ENCODE results near the gene GPR12. TPM values are rescaled to one million over a fixed set of nuclear protein-coding genes. Genes with fewer than 3 reads are reported as not detected.

The GPR12 gene
- total and polyA plus RNA-seq, 7 experiments from 2014 or later, result not detected

DNA sequence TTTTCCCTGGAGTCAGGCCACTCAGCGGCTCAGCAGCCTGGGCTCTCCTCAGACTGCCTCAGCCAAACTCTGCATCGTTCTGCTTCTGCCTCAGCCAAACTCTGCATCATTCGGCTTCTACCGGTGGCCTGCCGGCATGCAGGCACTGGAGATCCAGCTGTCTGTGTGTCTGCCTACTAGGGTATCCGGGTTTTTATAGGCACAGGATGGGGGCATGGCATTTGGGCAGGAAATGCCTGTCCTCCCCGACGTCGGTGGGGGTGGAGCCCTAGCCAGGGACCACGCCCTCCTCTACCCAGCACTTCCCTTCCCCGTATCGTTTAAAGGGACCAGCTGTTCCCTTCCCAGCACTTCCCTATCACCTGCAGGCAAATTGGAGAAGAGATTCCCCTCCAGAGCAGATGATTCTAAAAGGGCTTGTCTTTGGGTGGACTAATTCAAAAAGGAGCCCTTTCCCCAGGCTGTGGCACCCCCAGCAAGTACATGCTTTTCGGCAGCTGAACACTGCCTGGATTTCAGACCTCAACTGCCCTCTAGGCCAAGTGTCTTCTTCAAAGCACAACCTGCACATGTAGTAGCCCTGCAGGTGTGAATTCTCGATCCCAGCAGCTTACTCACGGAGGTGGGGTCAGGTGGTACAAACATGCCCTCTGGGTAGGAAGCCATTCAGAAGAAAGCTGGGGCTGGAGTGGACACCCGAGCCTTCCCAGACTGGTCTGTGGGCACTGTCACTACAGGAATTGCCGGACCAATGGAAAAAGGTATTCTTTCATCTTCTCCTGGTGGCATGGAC is 25.4 kb upstream of the GPR12 start:
- peaks cover 4 to 34% (median 23%) of the 10 kb centered on the region in 7 donors for H3K4me1 Mint-ChIP-seq
- intact Hi-C loops (cut with micrococcal nuclease), result loop anchor here in 1 of 2 donors (2.0 to 10.0 kb wide), 2 partner anchors 79 to 601 kb away; no protein-coding TSS in a partner anchor
- ATAC-seq (peak; percentile 80), DNase-seq (peak; percentile 22 to 76 (median 62))
- H3K36me3 Mint-ChIP-seq, result no peaks in the 10 kb centered on the region
- peak overlapping the region in 7 of 9 donors; percentile 6 to 91 (median 77) for H3K27ac Mint-ChIP-seq
- no peaks in the 10 kb centered on the region for H3K27me3 ChIP-seq (ENCODE audit: control insufficient read depth in 2 of 2, insufficient read depth in 2 of 2, low read length in 2 of 2)
- H3K4me3 Mint-ChIP-seq, result peak overlapping the region; percentile 74 to 94 (median 87)
- peak overlapping the region; percentile 22 for H3K27ac ChIP-seq (ENCODE audit: low read depth, low read length)
- peak overlapping the region; percentile 63 for H3K4me3 ChIP-seq (ENCODE audit: low read length)
- no peaks in the 10 kb centered on the region for H3K9me3 ChIP-seq (ENCODE audit: control insufficient read depth in 2 of 3, low read length in 3 of 3)
- H3K27me3 Mint-ChIP-seq, result peaks cover 6 to 18% (median 8%) of the 10 kb centered on the region in 5 donors
- peaks cover 0 to 7% (median 0%) of the 10 kb centered on the region in 11 donors for H3K9me3 Mint-ChIP-seq
- H3K36me3 ChIP-seq (ENCODE audit: control insufficient read depth in 2 of 3, insufficient read depth in 3 of 3, low read length in 3 of 3), result no peaks in the 10 kb centered on the region
- CTCF ChIA-PET, result no interaction called here
- POLR2A ChIA-PET, result interaction anchor here (0.6 kb wide), 1 partner anchor 1602 kb away, joined by 4 read pairs; no protein-coding TSS in a partner anchor
- H3K4me1 ChIP-seq (ENCODE audit: control insufficient read depth in 2 of 2, insufficient read depth in 2 of 2, low read length in 2 of 2), result peaks cover 9 to 16% of the 10 kb centered on the region in 2 donors

DNA sequence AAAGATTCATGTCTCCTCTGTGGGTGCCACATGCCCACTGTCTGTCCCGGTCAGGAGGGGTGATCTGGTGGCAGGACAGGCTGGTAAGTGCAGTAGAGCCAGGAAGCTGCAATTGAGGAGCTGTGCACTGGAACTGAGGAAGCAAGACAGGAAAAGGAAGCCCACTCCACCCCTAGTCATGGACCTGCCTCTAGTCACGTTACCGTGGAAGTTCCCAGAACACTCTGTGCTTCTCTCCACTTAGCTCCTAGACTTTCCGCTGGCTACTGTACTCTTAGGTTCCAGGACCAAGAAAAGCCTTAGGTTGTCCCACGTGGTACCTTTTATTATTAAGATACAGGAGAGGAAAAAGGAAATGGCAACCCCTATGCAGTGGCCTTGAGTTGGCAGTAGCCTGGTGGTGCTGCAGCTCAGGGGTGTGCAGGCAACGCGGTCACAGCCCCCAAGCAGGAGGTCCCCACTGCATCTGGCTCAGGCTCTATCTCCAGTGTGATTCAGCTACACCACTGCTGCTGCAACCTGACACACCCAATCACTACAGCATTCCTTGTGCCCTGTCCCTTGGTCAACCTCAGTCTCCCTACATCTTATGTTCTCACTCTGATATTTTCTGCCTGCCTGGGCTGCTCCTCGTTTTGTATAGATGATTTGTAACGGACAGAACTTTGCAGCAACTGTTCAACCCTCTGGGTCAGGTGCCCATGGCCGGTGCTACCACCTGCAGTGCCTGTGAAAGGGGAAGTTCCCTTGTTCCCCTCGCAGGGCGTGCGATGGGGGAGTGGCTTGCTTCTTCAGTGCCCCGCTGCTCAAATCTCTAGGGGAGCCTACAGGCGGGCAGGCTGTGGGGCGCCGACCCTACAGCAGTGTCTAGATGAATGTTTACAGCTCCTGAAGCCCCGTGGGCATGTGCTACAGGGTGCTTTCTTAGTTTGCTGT is 24.4 kb upstream of the GPR12 start:
- H3K27me3 Mint-ChIP-seq, result peaks cover 6 to 18% (median 11%) of the 10 kb centered on the region in 5 donors

DNA sequence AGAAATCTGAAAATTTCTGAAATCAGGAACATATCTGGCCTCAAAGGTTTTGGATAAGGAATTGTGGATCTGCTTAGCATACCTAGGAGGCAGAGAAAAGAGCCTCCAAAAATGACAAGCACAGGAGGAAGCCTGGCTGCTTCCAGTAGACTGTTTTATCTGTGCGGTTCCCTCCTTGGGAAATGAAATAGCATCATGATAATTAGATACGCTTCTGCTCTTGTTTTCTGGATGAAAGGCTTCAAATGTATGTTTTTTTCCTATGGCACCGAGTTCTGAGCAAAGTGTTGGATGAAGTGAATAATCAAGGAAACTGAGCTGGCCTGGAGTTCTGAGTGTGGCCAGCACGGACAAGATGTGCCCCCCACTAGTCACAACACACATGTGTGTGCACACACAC is 19.8 kb upstream of the GPR12 start:
- peaks cover 0 to 8% (median 6%) of the 10 kb centered on the region in 5 donors for H3K27me3 Mint-ChIP-seq
- H3K27ac Mint-ChIP-seq, result no peak overlapping the region

More for the DNA sequence above, 24.4 kb upstream of the GPR12 start:
- Histone ChIP-seq H3K27me3 (ENCODE audit: control insufficient read depth in 2 of 2, insufficient read depth in 2 of 2, low read length in 2 of 2) (no peaks in the 10 kb centered on the region), H3K4me1 (ENCODE audit: control insufficient read depth in 2 of 2, insufficient read depth in 2 of 2, low read length in 2 of 2) (peaks cover 9 to 16% of the 10 kb centered on the region in 2 donors), H3K27ac (ENCODE audit: low read depth, low read length) (peak overlapping the region; percentile 22), H3K9me3 (ENCODE audit: control insufficient read depth in 2 of 3, low read length in 3 of 3) (no peaks in the 10 kb centered on the region), H3K4me3 (ENCODE audit: low read length) (peak overlapping the region; percentile 63), H3K36me3 (ENCODE audit: control insufficient read depth in 2 of 3, insufficient read depth in 3 of 3, low read length in 3 of 3) (no peaks in the 10 kb centered on the region)
- Mint-ChIP-seq H3K4me1 (peaks cover 4 to 34% (median 23%) of the 10 kb centered on the region in 7 donors), H3K9me3 (peaks cover 0 to 7% (median 0%) of the 10 kb centered on the region in 11 donors), H3K36me3 (no peaks in the 10 kb centered on the region), H3K27ac (peak overlapping the region in 7 of 9 donors; percentile 6 to 91 (median 73)), H3K4me3 (peak overlapping the region; percentile 74 to 94 (median 87))
- CTCF ChIA-PET, result interaction anchor here (0.5 kb wide), 1 partner anchor 1768 kb away, joined by 6 read pairs; no protein-coding TSS in a partner anchor
- POLR2A ChIA-PET, result no interaction called here
- ATAC-seq (peak; percentile 65), DNase-seq (peak in 4 of 9 donors; percentile 4 to 14 (median 9))
- intact Hi-C loops (cut with micrococcal nuclease), result loop anchor here in 1 of 2 donors (10.0 kb wide), 1 partner anchor 600 kb away; no protein-coding TSS in a partner anchor

DNA sequence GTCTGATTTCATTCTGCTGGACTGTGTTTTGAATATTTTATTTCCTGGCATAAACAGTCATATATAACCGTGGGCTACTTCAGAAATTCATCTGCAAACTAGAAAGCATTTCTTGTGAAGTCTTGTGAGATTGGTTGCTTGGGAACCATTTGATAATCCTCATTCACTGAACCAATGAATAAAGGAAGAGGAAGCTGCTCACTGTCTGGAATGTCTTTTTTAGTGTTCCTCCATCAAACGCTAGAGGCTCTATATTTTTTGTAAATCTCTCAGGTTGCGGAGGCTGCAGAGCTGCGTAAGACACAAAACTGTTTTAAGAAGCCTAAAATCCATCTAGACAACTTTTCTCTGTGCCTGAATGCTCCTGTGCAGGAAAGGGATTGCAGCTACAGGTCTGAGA is 18.7 kb upstream of the GPR12 start:
- Mint-ChIP-seq H3K4me1 (peaks cover 0 to 2% (median under 1%) of the 10 kb centered on the region in 7 donors), H3K4me3 (no peak overlapping the region), H3K36me3 (no peaks in the 10 kb centered on the region), H3K27ac (no peak overlapping the region), H3K9me3 (peaks cover 0 to 7% (median 0%) of the 10 kb centered on the region in 11 donors), H3K27me3 (peaks cover 0 to 8% (median 6%) of the 10 kb centered on the region in 5 donors)
- intact Hi-C loops (cut with micrococcal nuclease), result no loop called here
- ChIA-PET POLR2A (no interaction called here), CTCF (no interaction called here)
- Histone ChIP-seq H3K27ac (ENCODE audit: low read depth, low read length) (no peak overlapping the region), H3K4me1 (ENCODE audit: control insufficient read depth in 2 of 2, insufficient read depth in 2 of 2, low read length in 2 of 2) (no peaks in the 10 kb centered on the region), H3K36me3 (ENCODE audit: control insufficient read depth in 2 of 3, insufficient read depth in 3 of 3, low read length in 3 of 3) (no peaks in the 10 kb centered on the region), H3K4me3 (ENCODE audit: low read length) (no peak overlapping the region), H3K9me3 (ENCODE audit: control insufficient read depth in 2 of 3, low read length in 3 of 3) (no peaks in the 10 kb centered on the region), H3K27me3 (ENCODE audit: control insufficient read depth in 2 of 2, insufficient read depth in 2 of 2, low read length in 2 of 2) (no peaks in the 10 kb centered on the region)
- ATAC-seq (no peak), DNase-seq (no peak)

More for the DNA sequence above, 19.8 kb upstream of the GPR12 start:
- Histone ChIP-seq H3K4me3 (ENCODE audit: low read length) (no peak overlapping the region), H3K4me1 (ENCODE audit: control insufficient read depth in 2 of 2, insufficient read depth in 2 of 2, low read length in 2 of 2) (peaks cover under 1 to 6% of the 10 kb centered on the region in 2 donors), H3K9me3 (ENCODE audit: control insufficient read depth in 2 of 3, low read length in 3 of 3) (no peaks in the 10 kb centered on the region), H3K27me3 (ENCODE audit: control insufficient read depth in 2 of 2, insufficient read depth in 2 of 2, low read length in 2 of 2) (no peaks in the 10 kb centered on the region), H3K36me3 (ENCODE audit: control insufficient read depth in 2 of 3, insufficient read depth in 3 of 3, low read length in 3 of 3) (no peaks in the 10 kb centered on the region), H3K27ac (ENCODE audit: low read depth, low read length) (no peak overlapping the region)
- H3K36me3 Mint-ChIP-seq, result no peaks in the 10 kb centered on the region
- H3K9me3 Mint-ChIP-seq, result peaks cover 0 to 7% (median 0%) of the 10 kb centered on the region in 11 donors
- ChIA-PET POLR2A (no interaction called here), CTCF (no interaction called here)
- no peak overlapping the region for H3K4me3 Mint-ChIP-seq
- no peak for ATAC-seq
- peaks cover 4 to 12% (median 11%) of the 10 kb centered on the region in 7 donors for H3K4me1 Mint-ChIP-seq
- DNase-seq, result no peak
- intact Hi-C loops (cut with micrococcal nuclease), result loop anchor here in 1 of 2 donors (10.0 kb wide), 1 partner anchor 596 kb away; no protein-coding TSS in a partner anchor

DNA sequence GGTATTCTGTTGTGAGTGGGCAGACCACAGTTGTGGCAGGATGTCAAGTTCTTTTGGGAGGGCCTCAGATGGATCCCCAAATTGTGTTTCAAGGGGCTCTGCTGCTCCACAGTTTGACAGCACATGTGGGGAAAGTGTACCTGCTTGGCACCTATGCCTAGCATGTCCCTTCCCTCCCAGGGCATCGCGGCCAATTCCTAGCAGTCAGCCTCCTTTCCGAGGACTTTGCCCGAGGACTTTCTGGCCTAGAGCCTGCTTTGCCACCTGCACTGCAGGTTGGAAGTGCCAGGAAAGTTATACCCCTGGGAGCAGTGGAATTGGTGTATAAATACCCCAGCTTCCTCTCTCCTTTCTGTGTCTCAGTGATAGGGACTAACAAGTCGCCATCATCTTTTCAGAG is 11.9 kb upstream of the GPR12 start:
- H3K4me3 Mint-ChIP-seq, result no peak overlapping the region
- peaks cover 0 to 3% (median 0%) of the 10 kb centered on the region in 11 donors for H3K9me3 Mint-ChIP-seq
- ATAC-seq, result no peak

DNA sequence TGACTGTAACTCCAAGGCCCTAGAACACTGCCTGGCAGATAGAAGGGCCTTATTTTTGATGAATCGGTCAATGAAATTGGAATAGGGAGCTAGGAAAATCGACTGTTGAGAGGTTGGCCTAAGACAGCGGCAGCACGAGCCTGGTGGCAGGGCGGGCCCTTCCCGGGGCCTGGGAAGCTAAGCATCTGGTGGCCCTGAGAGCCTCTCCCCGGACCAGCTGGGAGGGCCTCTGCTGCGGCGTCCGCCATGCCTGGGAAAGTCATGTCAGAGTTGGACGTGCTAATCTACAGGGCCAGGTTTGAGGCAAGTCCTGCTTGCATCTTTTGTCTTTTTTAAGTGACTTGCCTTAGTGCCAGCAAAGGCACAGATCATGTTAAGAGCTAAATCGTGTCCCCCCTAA is 11.2 kb upstream of the GPR12 start:
- no peak overlapping the region for H3K4me3 Mint-ChIP-seq
- H3K27me3 Mint-ChIP-seq, result peaks cover 0 to 21% (median 4%) of the 10 kb centered on the region in 5 donors
- Histone ChIP-seq H3K9me3 (ENCODE audit: control insufficient read depth in 2 of 3, low read length in 3 of 3) (no peaks in the 10 kb centered on the region), H3K4me1 (ENCODE audit: control insufficient read depth in 2 of 2, insufficient read depth in 2 of 2, low read length in 2 of 2) (no peaks in the 10 kb centered on the region), H3K36me3 (ENCODE audit: control insufficient read depth in 2 of 3, insufficient read depth in 3 of 3, low read length in 3 of 3) (no peaks in the 10 kb centered on the region), H3K27ac (ENCODE audit: low read depth, low read length) (no peak overlapping the region), H3K27me3 (ENCODE audit: control insufficient read depth in 2 of 2, insufficient read depth in 2 of 2, low read length in 2 of 2) (no peaks in the 10 kb centered on the region), H3K4me3 (ENCODE audit: low read length) (no peak overlapping the region)
- no peak for ATAC-seq
- intact Hi-C loops (cut with micrococcal nuclease), result no loop called here
- DNase-seq, result no peak
- CTCF ChIA-PET, result interaction anchor here (0.5 kb wide), 1 partner anchor 608 kb away, joined by 4 read pairs; no protein-coding TSS in a partner anchor
- H3K36me3 Mint-ChIP-seq, result no peaks in the 10 kb centered on the region
- no peaks in the 10 kb centered on the region for H3K4me1 Mint-ChIP-seq
- H3K27ac Mint-ChIP-seq, result no peak overlapping the region
- POLR2A ChIA-PET, result no interaction called here
- H3K9me3 Mint-ChIP-seq, result peaks cover 0 to 3% (median 0%) of the 10 kb centered on the region in 11 donors

More for the DNA sequence above, 11.9 kb upstream of the GPR12 start:
- H3K4me3 ChIP-seq (ENCODE audit: low read length), result no peak overlapping the region
- H3K4me1 Mint-ChIP-seq, result no peaks in the 10 kb centered on the region
- H3K36me3 Mint-ChIP-seq, result no peaks in the 10 kb centered on the region
- H3K27ac Mint-ChIP-seq, result no peak overlapping the region
- H3K27ac ChIP-seq (ENCODE audit: low read depth, low read length), result no peak overlapping the region
- peaks cover 0 to 15% (median 4%) of the 10 kb centered on the region in 5 donors for H3K27me3 Mint-ChIP-seq
- DNase-seq, result no peak
- H3K4me1 ChIP-seq (ENCODE audit: control insufficient read depth in 2 of 2, insufficient read depth in 2 of 2, low read length in 2 of 2), result no peaks in the 10 kb centered on the region
- intact Hi-C loops (cut with micrococcal nuclease), result no loop called here
- H3K36me3 ChIP-seq (ENCODE audit: control insufficient read depth in 2 of 3, insufficient read depth in 3 of 3, low read length in 3 of 3), result no peaks in the 10 kb centered on the region
- H3K27me3 ChIP-seq (ENCODE audit: control insufficient read depth in 2 of 2, insufficient read depth in 2 of 2, low read length in 2 of 2), result no peaks in the 10 kb centered on the region
- ChIA-PET CTCF (no interaction called here), POLR2A (no interaction called here)
- H3K9me3 ChIP-seq (ENCODE audit: control insufficient read depth in 2 of 3, low read length in 3 of 3), result no peaks in the 10 kb centered on the region
